ENCODE data around the gene SURF2.

SURF2 gene

GRCh38 chr9:133393399-133393798 is 37.0 kb downstream of the SURF2 start:
- H3K4me3 ChIP-seq (ENCODE audit: low read depth, low read length): no peak overlapping the region
- TF ChIP-seq, protein P1, sequence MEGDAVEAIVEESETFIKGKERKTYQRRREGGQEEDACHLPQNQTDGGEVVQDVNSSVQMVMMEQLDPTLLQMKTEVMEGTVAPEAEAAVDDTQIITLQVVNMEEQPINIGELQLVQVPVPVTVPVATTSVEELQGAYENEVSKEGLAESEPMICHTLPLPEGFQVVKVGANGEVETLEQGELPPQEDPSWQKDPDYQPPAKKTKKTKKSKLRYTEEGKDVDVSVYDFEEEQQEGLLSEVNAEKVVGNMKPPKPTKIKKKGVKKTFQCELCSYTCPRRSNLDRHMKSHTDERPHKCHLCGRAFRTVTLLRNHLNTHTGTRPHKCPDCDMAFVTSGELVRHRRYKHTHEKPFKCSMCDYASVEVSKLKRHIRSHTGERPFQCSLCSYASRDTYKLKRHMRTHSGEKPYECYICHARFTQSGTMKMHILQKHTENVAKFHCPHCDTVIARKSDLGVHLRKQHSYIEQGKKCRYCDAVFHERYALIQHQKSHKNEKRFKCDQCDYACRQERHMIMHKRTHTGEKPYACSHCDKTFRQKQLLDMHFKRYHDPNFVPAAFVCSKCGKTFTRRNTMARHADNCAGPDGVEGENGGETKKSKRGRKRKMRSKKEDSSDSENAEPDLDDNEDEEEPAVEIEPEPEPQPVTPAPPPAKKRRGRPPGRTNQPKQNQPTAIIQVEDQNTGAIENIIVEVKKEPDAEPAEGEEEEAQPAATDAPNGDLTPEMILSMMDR (IDR thresholded peaks at IDR 0.05; ENCODE audit: insufficient read depth, low read depth, low read length, missing control alignments): no peak
- no peak for DNase-seq (ENCODE audit: low read depth)

DNA sequence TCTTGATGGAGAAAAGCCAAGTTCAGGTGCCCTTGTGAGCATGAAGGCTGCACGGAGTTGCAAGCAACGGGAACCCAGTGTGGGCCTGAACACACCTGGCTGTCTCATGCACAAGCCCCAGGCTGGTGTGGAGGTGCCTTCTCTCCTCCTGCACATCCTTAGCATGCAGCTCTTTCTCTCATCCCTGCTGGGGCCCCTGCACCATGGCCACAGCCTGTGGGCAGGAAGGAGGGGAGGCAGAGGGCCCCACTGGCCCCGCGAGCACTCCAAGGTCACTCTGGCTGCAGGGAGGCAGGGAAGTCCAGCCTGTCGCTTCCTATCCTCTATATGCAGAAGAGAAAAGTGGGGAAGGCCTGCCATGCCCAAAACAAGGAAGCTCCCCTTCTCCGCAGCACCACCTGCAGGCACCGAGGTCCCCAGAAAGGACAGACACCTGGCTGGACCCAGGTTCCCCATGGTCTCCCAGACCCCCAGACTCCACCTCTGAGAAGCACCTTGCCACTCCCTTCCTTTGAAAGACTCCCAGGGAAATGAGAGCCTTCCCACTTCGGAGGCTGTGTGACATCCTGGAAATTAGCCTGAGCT is 38.4 kb downstream of the SURF2 start:
- no peak for DNase-seq (ENCODE audit: low read depth)
- no peak overlapping the region for H3K4me3 ChIP-seq (ENCODE audit: low read depth, low read length)
- TF ChIP-seq, protein P1 (IDR thresholded peaks at IDR 0.05; ENCODE audit: insufficient read depth, low read depth, low read length, missing control alignments): no peak

DNA sequence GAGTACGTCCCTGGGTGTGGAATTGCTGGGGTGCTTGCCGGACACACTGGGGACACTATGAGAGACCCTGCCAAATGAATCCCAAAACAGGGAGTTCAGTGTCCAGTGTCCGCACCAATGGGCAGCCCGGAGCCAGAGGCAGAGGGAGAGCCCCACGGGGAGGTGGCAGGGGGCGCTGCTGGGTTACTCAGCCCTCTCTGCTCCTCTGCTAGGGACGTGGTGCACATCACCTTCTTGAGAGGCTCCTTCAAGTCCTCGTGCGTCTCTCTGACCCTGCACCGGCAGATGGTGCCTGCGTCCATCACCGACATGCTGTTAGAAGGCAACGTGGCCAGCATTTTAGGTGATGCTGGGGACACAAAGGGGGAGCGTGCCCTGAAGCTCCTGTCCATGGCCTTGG is 40.6 kb downstream of the SURF2 start:
- TF ChIP-seq, protein P1 (IDR thresholded peaks at IDR 0.05; ENCODE audit: insufficient read depth, low read depth, low read length, missing control alignments): no peak
- no peak overlapping the region for H3K4me3 ChIP-seq (ENCODE audit: low read depth, low read length)
- no peak for DNase-seq (ENCODE audit: low read depth)

DNA sequence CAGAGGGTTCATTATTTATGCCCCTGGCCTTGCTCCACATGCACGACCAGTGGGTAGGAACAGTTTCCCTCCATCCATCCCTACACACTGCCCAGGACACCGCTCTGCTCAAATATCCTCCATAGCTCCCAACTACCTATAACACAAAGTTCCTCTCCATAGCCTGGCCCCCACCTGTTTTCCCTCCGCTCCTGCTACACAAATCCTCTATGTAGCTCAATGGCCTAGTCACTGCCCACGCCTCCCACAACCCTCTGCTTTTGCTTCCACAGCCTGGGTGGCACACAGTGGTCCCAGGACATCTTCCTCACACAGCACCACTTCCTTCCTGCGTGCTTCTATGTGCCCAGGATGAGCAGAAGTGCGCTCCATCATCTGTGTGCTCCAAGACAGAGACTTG is 41.0 kb downstream of the SURF2 start:
- no peak for DNase-seq (ENCODE audit: low read depth)
- no peak overlapping the region for H3K4me3 ChIP-seq (ENCODE audit: low read depth, low read length)
- TF ChIP-seq, protein P1 (IDR thresholded peaks at IDR 0.05; ENCODE audit: insufficient read depth, low read depth, low read length, missing control alignments): no peak

DNA sequence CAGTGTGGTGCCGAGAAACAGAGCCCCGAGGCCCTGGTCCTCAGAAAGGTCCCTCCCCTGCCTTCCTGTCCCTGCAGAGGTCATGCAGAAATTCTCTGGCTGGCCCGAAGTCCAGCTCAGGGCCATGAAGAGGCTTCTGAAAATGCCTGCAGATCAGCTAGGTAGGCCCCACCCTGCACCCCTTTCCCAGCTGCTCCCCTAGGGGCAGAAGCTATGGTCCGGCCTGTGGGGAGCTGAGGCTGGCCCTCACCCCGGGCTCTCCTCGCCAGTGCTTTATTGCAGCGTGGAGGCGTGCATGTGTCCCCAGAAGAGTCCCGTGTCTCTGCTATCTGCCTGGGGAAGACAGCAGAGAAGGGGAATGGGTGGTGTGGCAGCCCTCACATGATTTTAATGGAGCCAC is 41.5 kb downstream of the SURF2 start:
- no peak for DNase-seq (ENCODE audit: low read depth)
- H3K4me3 ChIP-seq (ENCODE audit: low read depth, low read length): no peak overlapping the region
- TF ChIP-seq, protein P1 (IDR thresholded peaks at IDR 0.05; ENCODE audit: insufficient read depth, low read depth, low read length, missing control alignments): no peak

GRCh38 chr9:133400292-133400691 is 43.9 kb downstream of the SURF2 start:
- H3K4me3 ChIP-seq (ENCODE audit: low read depth, low read length): no peak overlapping the region
- DNase-seq (ENCODE audit: low read depth): no peak
- TF ChIP-seq, protein P1 (IDR thresholded peaks at IDR 0.05; ENCODE audit: insufficient read depth, low read depth, low read length, missing control alignments): no peak

GRCh38 chr9:133401588-133401987 is 45.2 kb downstream of the SURF2 start:
- no peak overlapping the region for H3K4me3 ChIP-seq (ENCODE audit: low read depth, low read length)
- no peak for DNase-seq (ENCODE audit: low read depth)
- TF ChIP-seq, protein P1 (IDR thresholded peaks at IDR 0.05; ENCODE audit: insufficient read depth, low read depth, low read length, missing control alignments): no peak
